Panc1 (cell line): ENCODE results near the gene GATB.

Experiments used
- CTCF ChIP-seq: fragments of 450-650 bp; IDR thresholded peaks from 2 replicates; pipeline ENCODE4 v1.5.1; 2017; ENCODE audit warnings: mild to moderate bottlenecking
- POLR2AphosphoS5 ChIP-seq: IDR thresholded peaks from 2 replicates; pipeline ENCODE4 v1.6.1; 2012; ENCODE audit warnings: mild to moderate bottlenecking, low read depth, low read length, moderate library complexity
- REST ChIP-seq, 2 experiments: IDR thresholded peaks; 2 replicates each; pipeline ENCODE4 v1.6.1; 2011 to 2012; ENCODE audit warnings: low read depth in 2 of 2, control low read depth in 1 of 2, low read length in 1 of 2, mild to moderate bottlenecking in 1 of 2, moderate library complexity in 1 of 2; ENCODE audit not compliant: insufficient read depth in 1 of 2
- TCF7L2 ChIP-seq: IDR thresholded peaks from 2 replicates; pipeline ENCODE4 v1.6.1; 2011; ENCODE audit warnings: mild to moderate bottlenecking, low read depth, low read length, inconsistent platforms

- TF ChIP-seq TCF7L2 (no peak), CTCF (no peak), REST (IDR thresholded peaks at IDR 0.05; ENCODE audit: insufficient read depth in 1 of 2, low read depth in 2 of 2, low read length in 1 of 2) (no peak), POLR2AphosphoS5 (no peak)
These were observed 44.5 kb downstream of the GATB start for GRCh38 chr4:151716324-151716723.
